ENCODE results near the gene TMEM255B. TPM values are rescaled to one million over a fixed set of nuclear protein-coding genes. Genes with fewer than 3 reads are reported as not detected.
"Not testable (repeated sequence)": the region's sequence is repeated elsewhere in the genome, so short reads cannot be mapped to it uniquely, and the experiment has no call there.

The TMEM255B gene
- total RNA-seq, 1 experiment from 2014 or later = not detected

DNA sequence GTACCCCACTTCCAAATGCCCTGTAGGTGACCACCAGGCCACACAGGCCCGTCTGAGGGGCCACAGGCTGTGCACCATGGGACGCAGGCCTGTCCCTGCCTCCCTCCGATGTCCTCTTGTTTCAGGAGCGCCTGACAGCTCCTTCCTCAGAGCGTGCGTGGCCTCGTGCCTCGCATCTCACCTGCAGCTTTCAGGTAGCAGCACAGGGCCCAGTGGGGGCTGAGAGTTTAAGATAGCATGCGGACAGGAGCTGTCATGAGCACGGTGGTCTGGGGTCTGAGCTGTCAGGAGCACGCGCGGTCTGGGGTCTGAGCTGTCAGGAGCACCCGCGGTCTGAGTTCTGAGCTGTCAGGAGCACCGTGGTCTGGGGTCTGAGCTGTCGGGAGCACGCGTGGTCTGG lies 64.7 kb downstream of the TMEM255B start:
- BruUV-seq (replicated peaks) = no TSS peak
- no peaks in the 10 kb centered on the region for H3K9me3 Mint-ChIP-seq (ENCODE audit: low read depth, unreplicated experiment)
- TF ChIP-seq, protein P1, sequence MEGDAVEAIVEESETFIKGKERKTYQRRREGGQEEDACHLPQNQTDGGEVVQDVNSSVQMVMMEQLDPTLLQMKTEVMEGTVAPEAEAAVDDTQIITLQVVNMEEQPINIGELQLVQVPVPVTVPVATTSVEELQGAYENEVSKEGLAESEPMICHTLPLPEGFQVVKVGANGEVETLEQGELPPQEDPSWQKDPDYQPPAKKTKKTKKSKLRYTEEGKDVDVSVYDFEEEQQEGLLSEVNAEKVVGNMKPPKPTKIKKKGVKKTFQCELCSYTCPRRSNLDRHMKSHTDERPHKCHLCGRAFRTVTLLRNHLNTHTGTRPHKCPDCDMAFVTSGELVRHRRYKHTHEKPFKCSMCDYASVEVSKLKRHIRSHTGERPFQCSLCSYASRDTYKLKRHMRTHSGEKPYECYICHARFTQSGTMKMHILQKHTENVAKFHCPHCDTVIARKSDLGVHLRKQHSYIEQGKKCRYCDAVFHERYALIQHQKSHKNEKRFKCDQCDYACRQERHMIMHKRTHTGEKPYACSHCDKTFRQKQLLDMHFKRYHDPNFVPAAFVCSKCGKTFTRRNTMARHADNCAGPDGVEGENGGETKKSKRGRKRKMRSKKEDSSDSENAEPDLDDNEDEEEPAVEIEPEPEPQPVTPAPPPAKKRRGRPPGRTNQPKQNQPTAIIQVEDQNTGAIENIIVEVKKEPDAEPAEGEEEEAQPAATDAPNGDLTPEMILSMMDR (IDR thresholded peaks at IDR 0.05; ENCODE audit: unreplicated experiment) = no peak
- CTCF ChIA-PET = no interaction called here
- no peaks in the 10 kb centered on the region for H3K4me1 Mint-ChIP-seq (ENCODE audit: low read depth, unreplicated experiment)
- H3K36me3 Mint-ChIP-seq (ENCODE audit: insufficient read depth, unreplicated experiment) = no peaks in the 10 kb centered on the region
- no peak overlapping the region for H3K4me3 Mint-ChIP-seq (ENCODE audit: low read depth, unreplicated experiment)
- DNase-seq = no peak
- no peaks in the 10 kb centered on the region for H3K27me3 Mint-ChIP-seq (ENCODE audit: unreplicated experiment)
- intact Hi-C loops (cut with micrococcal nuclease; ENCODE audit: unreplicated experiment) = no loop called here
- no peak overlapping the region for H3K27ac Mint-ChIP-seq (ENCODE audit: unreplicated experiment)

DNA sequence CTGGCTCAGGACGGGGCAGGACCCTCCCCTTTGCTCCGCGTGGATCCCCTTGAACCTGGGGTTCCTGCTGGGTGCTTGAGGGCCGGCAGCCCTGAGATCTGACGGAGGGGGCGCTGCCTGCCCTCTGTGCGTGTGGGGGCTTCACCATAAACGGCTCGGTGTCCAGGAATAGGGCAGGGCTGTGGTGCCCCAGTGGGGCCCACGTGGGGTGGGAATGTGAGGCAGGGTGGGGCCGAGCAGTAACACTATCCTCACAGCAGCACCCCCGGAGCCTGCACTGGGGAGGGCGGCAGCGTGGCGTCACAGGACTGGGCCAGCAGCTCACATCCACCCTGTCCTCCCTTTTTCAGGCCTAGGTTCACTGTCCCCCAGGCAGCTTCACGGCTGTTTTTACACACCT lies 66.8 kb downstream of the TMEM255B start:
- no peak for DNase-seq
- CTCF ChIA-PET = no interaction called here
- no peaks in the 10 kb centered on the region for H3K9me3 Mint-ChIP-seq (ENCODE audit: low read depth, unreplicated experiment)
- no TSS peak for BruUV-seq (replicated peaks)
- TF ChIP-seq, protein P1 (IDR thresholded peaks at IDR 0.05; ENCODE audit: unreplicated experiment) = no peak
- no peaks in the 10 kb centered on the region for H3K4me1 Mint-ChIP-seq (ENCODE audit: low read depth, unreplicated experiment)
- no peak overlapping the region for H3K27ac Mint-ChIP-seq (ENCODE audit: unreplicated experiment)
- no peaks in the 10 kb centered on the region for H3K36me3 Mint-ChIP-seq (ENCODE audit: insufficient read depth, unreplicated experiment)
- no peak overlapping the region for H3K4me3 Mint-ChIP-seq (ENCODE audit: low read depth, unreplicated experiment)
- no peaks in the 10 kb centered on the region for H3K27me3 Mint-ChIP-seq (ENCODE audit: unreplicated experiment)
- intact Hi-C loops (cut with micrococcal nuclease; ENCODE audit: unreplicated experiment) = no loop called here

DNA sequence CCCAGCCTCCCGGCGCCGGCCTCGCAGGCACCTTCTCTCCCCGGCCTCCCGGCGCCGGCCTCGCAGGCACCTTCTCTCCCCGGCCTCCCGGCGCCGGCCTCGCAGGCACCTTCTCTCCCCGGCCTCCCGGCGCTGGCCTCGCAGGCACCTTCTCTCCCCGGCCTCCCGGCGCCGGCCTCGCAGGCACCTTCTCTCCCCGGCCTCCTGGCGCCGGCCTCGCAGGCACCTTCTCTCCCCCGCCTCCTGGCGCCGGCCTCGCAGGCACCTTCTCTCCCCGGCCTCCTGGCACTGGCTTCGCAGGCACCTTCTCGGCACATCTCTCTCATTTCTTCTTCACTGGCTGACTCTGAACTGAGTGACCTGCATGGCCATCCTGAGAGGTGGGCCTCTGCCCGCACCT lies 67.4 kb downstream of the TMEM255B start:
- CTCF ChIA-PET; BruUV-seq (replicated peaks); H3K4me3 Mint-ChIP-seq (ENCODE audit: low read depth, unreplicated experiment): not testable (repeated sequence)

DNA sequence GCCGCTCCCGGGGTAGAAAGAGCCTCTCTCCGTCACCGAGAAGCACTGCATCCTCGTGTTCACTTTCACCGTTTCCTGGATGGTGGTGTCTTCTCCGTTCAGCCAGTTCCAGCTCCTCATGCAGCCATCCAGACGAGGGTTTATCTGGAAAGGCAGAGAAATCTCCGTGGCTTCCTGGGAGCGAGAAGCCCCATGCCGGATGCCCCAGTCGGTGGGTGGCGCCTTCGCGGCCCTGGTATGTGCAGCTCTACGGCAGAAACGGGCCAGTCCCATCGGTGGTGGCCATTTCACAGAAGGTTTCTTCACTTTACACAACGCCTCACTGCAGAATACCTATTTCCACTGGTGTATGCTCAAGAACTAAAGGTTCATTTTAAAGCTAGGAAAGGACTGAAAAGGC lies 68.0 kb downstream of the TMEM255B start:
- Mint-ChIP-seq H3K36me3 (ENCODE audit: insufficient read depth, unreplicated experiment) (no peaks in the 10 kb centered on the region), H3K27ac (ENCODE audit: unreplicated experiment) (no peak overlapping the region), H3K4me3 (ENCODE audit: low read depth, unreplicated experiment) (no peak overlapping the region), H3K4me1 (ENCODE audit: low read depth, unreplicated experiment) (no peaks in the 10 kb centered on the region), H3K9me3 (ENCODE audit: low read depth, unreplicated experiment) (no peaks in the 10 kb centered on the region), H3K27me3 (ENCODE audit: unreplicated experiment) (no peaks in the 10 kb centered on the region)
- CTCF ChIA-PET = no interaction called here
- intact Hi-C loops (cut with micrococcal nuclease; ENCODE audit: unreplicated experiment) = no loop called here
- TF ChIP-seq, protein P1 (IDR thresholded peaks at IDR 0.05; ENCODE audit: unreplicated experiment) = no peak
- BruUV-seq (replicated peaks) = no TSS peak
- no peak for DNase-seq

More for the DNA sequence above, 67.4 kb downstream of the TMEM255B start:
- H3K27me3 Mint-ChIP-seq (ENCODE audit: unreplicated experiment); DNase-seq; H3K4me1 Mint-ChIP-seq (ENCODE audit: low read depth, unreplicated experiment); H3K36me3 Mint-ChIP-seq (ENCODE audit: insufficient read depth, unreplicated experiment); H3K27ac Mint-ChIP-seq (ENCODE audit: unreplicated experiment); intact Hi-C loops (cut with micrococcal nuclease; ENCODE audit: unreplicated experiment); H3K9me3 Mint-ChIP-seq (ENCODE audit: low read depth, unreplicated experiment): not testable (repeated sequence)

DNA sequence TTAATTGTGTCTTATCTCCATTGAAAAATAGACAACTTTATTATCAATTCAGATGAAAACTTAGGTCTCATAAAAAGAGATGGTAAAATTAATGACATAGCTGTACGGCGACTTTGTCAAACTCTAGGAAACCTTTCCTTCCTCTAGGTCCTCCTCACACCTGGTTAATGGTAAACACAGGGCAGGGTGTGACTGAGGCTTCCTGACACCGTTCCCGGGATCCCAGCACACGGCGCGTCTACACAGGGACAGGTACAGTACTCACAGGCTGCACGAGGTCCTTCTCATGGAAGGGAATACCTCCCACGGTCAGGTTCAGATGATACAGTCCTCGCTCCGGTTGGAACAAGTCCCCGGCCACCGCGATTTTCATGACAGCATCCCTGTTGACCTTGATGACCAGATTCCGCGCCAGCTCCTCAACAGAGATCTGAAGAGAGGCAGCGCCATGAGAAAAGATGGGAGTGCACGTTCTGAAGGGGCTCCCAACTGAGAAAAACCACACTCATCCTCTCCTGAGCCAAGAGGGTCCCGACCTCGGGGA lies 69.3 kb downstream of the TMEM255B start:
- intact Hi-C loops (cut with micrococcal nuclease; ENCODE audit: unreplicated experiment) = no loop called here
- Mint-ChIP-seq H3K4me1 (ENCODE audit: low read depth, unreplicated experiment) (no peaks in the 10 kb centered on the region), H3K27ac (ENCODE audit: unreplicated experiment) (no peak overlapping the region), H3K27me3 (ENCODE audit: unreplicated experiment) (no peaks in the 10 kb centered on the region), H3K36me3 (ENCODE audit: insufficient read depth, unreplicated experiment) (no peaks in the 10 kb centered on the region), H3K4me3 (ENCODE audit: low read depth, unreplicated experiment) (no peak overlapping the region), H3K9me3 (ENCODE audit: low read depth, unreplicated experiment) (no peaks in the 10 kb centered on the region)
- TF ChIP-seq, protein P1 (IDR thresholded peaks at IDR 0.05; ENCODE audit: unreplicated experiment) = no peak
- no TSS peak for BruUV-seq (replicated peaks)
- CTCF ChIA-PET = no interaction called here
- no peak for DNase-seq

DNA sequence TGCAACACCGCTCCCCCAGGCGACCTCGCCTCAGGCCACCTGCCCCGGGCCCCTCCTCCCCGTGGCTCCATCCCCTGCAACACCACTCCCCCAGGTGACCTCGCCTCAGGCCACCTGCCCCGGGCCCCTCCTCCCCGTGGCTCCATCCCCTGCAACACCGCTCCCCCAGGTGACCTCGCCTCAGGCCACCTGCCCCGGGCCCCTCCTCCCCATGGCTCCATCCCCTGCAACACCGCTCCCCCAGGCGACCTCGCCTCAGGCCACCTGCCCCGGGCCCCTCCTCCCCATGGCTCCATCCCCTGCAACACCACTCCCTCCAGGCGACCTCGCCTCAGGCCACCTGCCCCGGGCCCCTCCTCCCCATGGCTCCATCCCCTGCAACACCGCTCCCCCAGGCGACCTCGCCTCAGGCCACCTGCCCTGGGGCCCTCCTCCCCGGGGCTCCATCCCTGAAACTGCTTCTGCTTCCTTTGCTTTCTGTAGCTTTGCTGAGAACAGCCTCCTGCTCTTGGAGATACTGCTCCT lies 71.5 kb downstream of the TMEM255B start:
- H3K36me3 Mint-ChIP-seq (ENCODE audit: insufficient read depth, unreplicated experiment); H3K9me3 Mint-ChIP-seq (ENCODE audit: low read depth, unreplicated experiment); BruUV-seq (replicated peaks); H3K4me3 Mint-ChIP-seq (ENCODE audit: low read depth, unreplicated experiment); DNase-seq; H3K27ac Mint-ChIP-seq (ENCODE audit: unreplicated experiment); intact Hi-C loops (cut with micrococcal nuclease; ENCODE audit: unreplicated experiment); H3K4me1 Mint-ChIP-seq (ENCODE audit: low read depth, unreplicated experiment); CTCF ChIA-PET; H3K27me3 Mint-ChIP-seq (ENCODE audit: unreplicated experiment): not testable (repeated sequence)
